ENCODE measurements around the gene XPA. TPM values are rescaled to one million over a fixed set of nuclear protein-coding genes. Genes with fewer than 3 reads are reported as not detected.

The XPA gene
- total and polyA plus RNA-seq, 8 donors, result 9.2 to 36.1 (median 31.8) TPM

GRCh38 chr9:97632985-97633858 is 63.9 kb downstream of the XPA start, which contains the start of the genes NCBP1 and TSTD2:
Gene NCBP1 (plus strand): TSS chr9:97633821. CDS start chr9:97633882, 61 bp downstream.
Gene TSTD2 (minus strand): TSS chr9:97633368. CDS start chr9:97627562, 5,806 bp downstream.
- Histone ChIP-seq H3K27me3 (no peaks in the 10 kb centered on the region), H3K4me3 (peak within 1 kb of the TSS; percentile 86 to 89), H3K9me3 (no peaks in the 10 kb centered on the region), H3K27ac (peak within 1 kb of the TSS; percentile 95 to 98), H3K36me3 (no peaks in the 10 kb centered on the region), H3K4me1 (peaks cover 22 to 51% of the 10 kb centered on the region in 2 donors)
- ATAC-seq (peak; percentile 92), DNase-seq (peak; percentile 97 to 99 (median 98))
- TF ChIP-seq CTCF (IDR thresholded peaks at IDR 0.05), result peak in 1 of 2 donors; percentile 24
- intact Hi-C loops (cut with DNase I), result no loop called here

GRCh38 chr9:97632248-97632984 is 64.7 kb downstream of the XPA start:
- H3K27me3 ChIP-seq, result no peaks in the 10 kb centered on the region
- no peaks in the 10 kb centered on the region for H3K36me3 ChIP-seq
- H3K4me1 ChIP-seq, result peaks cover 22 to 54% of the 10 kb centered on the region in 2 donors
- no peaks in the 10 kb centered on the region for H3K9me3 ChIP-seq
- peak in 3 of 4 donors; percentile 51 to 77 (median 75) for DNase-seq
- peak overlapping the region; percentile 95 to 98 for H3K27ac ChIP-seq
- ATAC-seq, result peak; percentile 12
- H3K4me3 ChIP-seq, result peak overlapping the region; percentile 86 to 89
- no peak for TF ChIP-seq CTCF (IDR thresholded peaks at IDR 0.05)
- intact Hi-C loops (cut with DNase I), result no loop called here

GRCh38 chr9:97630591-97630990 is 66.5 kb downstream of the XPA start:
- ATAC-seq (no peak), DNase-seq (no peak)
- Histone ChIP-seq H3K27me3 (no peaks in the 10 kb centered on the region), H3K9me3 (no peaks in the 10 kb centered on the region), H3K36me3 (peaks cover 0 to 4% of the 10 kb centered on the region in 2 donors), H3K4me1 (peaks cover 20 to 41% of the 10 kb centered on the region in 2 donors), H3K27ac (no peak overlapping the region), H3K4me3 (no peak overlapping the region)
- TF ChIP-seq CTCF (IDR thresholded peaks at IDR 0.05), result no peak
- intact Hi-C loops (cut with DNase I), result no loop called here

- Histone ChIP-seq H3K9me3 (no peaks in the 10 kb centered on the region), H3K4me3 (no peak overlapping the region), H3K27ac (no peak overlapping the region), H3K4me1 (peaks cover 9 to 27% of the 10 kb centered on the region in 2 donors), H3K27me3 (no peaks in the 10 kb centered on the region), H3K36me3 (peaks cover 0 to 17% of the 10 kb centered on the region in 2 donors)
- intact Hi-C loops (cut with DNase I), result no loop called here
- DNase-seq (no peak), ATAC-seq (no peak)
- TF ChIP-seq CTCF (IDR thresholded peaks at IDR 0.05), result no peak
These were observed 68.0 kb downstream of the XPA start for GRCh38 chr9:97629156-97629555.

GRCh38 chr9:97628668-97629067 is 68.5 kb downstream of the XPA start:
- Histone ChIP-seq H3K27ac (no peak overlapping the region), H3K36me3 (peaks cover 0 to 21% of the 10 kb centered on the region in 2 donors), H3K4me3 (no peak overlapping the region), H3K9me3 (no peaks in the 10 kb centered on the region), H3K27me3 (no peaks in the 10 kb centered on the region), H3K4me1 (peaks cover 9 to 27% of the 10 kb centered on the region in 2 donors)
- ATAC-seq (no peak), DNase-seq (no peak)
- intact Hi-C loops (cut with DNase I), result no loop called here
- TF ChIP-seq CTCF (IDR thresholded peaks at IDR 0.05), result no peak

Data from left lung (tissue), 10 donors.